Measurements from ENCODE around the gene DCPS.
"Not testable (repeated sequence)": the region's sequence is repeated elsewhere in the genome, so short reads cannot be mapped to it uniquely, and the experiment has no call there.

DNA sequence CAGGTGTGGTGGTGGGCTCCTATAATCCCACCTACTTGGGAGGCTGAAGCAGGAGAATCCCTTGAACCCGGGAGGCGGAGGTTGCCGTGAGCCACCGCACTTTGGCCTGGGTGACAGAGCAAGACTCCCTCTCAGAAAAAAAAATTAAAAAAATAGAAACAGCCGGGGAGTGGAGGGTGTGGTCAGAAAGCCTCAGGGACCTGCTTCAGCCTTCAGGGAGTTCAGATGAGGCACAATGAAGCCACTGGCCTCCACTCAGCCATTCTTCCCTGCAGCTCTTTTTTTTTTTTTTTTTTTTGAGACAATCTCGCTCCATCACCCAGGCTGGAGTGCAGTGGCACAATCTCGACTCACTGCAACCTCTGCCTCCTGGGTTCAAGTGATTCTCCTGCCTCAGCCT is 43.1 kb downstream of the DCPS start:
- TF ChIP-seq EZH2 (IDR thresholded peaks at IDR 0.05; ENCODE audit: low read depth) = not testable (repeated sequence)
- TF ChIP-seq, protein P1, sequence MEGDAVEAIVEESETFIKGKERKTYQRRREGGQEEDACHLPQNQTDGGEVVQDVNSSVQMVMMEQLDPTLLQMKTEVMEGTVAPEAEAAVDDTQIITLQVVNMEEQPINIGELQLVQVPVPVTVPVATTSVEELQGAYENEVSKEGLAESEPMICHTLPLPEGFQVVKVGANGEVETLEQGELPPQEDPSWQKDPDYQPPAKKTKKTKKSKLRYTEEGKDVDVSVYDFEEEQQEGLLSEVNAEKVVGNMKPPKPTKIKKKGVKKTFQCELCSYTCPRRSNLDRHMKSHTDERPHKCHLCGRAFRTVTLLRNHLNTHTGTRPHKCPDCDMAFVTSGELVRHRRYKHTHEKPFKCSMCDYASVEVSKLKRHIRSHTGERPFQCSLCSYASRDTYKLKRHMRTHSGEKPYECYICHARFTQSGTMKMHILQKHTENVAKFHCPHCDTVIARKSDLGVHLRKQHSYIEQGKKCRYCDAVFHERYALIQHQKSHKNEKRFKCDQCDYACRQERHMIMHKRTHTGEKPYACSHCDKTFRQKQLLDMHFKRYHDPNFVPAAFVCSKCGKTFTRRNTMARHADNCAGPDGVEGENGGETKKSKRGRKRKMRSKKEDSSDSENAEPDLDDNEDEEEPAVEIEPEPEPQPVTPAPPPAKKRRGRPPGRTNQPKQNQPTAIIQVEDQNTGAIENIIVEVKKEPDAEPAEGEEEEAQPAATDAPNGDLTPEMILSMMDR (conservative IDR thresholded peaks at IDR 0.05) = not testable (repeated sequence)
